Endothelial cell of hepatic sinusoid (primary cell): Measurements from ENCODE around the gene ENAH.
"Not testable (repeated sequence)": the region's sequence is repeated elsewhere in the genome, so short reads cannot be mapped to it uniquely, and the experiment has no call there.

Experiments
- in situ Hi-C: cut with HindIII; loops from 2 replicates; pipeline ENCODE4 v1.10.0; 2017; ENCODE audit warnings: low sequenced_read_pairs

ENAH gene

DNA sequence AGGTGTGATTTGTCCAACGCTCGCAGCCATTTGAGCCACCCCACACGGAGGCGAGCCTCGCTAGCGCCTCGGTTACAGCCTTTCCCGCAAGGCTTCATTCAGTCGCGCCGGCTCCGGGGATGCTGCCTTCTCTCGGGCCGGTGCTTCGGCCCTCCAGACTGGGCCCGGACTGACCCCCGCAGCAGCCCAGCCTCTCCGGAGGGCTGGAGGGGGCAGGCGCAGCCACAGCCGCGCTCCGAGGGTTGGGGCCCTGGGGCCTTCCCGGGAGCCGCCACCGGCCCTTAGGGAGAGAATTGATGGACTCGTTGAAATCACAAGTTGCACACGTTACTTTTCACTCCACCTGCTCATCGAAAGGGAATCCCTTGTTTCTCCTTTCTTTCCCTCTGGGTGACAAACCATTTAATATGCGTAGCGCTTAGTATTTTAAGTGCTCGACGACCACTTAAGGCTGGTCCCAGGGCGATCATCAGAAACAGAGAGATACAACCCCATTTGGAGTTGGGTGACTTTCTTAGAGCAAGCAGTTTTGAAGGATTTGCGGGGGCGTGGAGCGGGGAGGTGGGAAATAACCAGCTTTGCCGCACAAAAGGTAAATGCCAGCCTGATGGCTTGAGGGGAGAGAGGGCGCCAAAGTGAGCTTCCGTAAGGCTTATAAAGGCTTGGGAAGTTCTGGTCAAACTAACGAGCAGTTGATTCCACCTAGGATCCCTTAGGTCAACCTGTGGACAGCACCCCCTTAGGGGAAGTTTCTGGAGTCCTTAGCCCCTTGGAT is 24.6 kb upstream of the ENAH start:
- in situ Hi-C loops: no loop called here

DNA sequence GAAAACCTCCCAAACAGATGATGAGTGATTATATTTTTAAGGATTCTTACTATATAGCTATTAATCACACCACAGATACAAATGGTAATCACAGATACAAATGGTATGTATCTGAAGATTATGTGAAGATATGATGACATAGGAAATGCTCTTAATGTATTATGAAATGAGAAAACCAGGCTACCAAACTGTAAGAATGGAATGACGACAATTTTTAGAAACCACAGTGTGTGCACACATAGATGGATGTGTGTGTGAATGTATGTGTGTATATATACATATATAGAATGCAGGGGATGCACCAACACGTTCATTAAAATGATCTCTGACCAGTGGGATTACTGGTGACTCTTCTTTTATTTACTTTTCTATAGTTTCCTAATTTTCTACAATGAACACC is 21.5 kb upstream of the ENAH start:
- in situ Hi-C loops: no loop called here

GRCh38 chr1:225670806-225671733 is 18.1 kb upstream of the ENAH start:
- in situ Hi-C loops: no loop called here

DNA sequence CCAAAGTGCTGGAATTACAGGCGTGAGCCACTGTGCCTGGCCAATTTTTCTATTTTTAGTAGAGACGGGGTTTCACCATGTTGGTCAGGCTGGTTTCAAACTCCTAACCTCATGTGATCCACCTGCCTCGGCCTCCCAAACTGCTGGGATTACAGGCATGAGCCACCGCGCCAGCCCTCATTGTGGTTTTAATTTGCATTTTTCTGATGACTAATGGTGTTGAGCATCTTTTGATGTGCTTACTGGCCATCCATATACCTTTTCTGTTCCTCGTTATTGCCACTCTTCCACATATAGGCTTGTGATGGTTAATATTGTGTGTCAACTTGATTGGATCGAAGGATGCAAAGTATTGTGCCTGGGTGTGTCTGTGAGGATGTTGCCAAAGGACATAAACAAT is 17.4 kb upstream of the ENAH start:
- in situ Hi-C loops: no loop called here

DNA sequence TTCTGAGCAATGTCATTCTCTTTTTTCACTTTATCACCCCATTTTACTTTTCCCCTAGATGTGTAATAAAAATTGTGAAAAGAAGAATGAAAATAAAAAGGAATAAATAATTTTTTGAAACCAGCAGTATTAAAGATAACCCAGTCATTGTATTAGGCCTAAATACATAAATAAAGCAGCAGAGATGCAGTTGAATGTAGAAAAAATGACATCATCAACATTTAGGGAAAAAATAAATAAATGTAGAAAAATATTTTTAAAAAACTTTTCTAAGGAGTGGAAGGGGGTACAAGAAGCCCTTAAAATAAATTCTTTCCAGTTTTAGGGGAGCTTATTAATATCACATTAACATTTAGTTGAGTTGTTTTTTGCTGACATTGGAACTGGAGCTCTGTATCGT is 15.3 kb upstream of the ENAH start:
- in situ Hi-C loops: no loop called here

DNA sequence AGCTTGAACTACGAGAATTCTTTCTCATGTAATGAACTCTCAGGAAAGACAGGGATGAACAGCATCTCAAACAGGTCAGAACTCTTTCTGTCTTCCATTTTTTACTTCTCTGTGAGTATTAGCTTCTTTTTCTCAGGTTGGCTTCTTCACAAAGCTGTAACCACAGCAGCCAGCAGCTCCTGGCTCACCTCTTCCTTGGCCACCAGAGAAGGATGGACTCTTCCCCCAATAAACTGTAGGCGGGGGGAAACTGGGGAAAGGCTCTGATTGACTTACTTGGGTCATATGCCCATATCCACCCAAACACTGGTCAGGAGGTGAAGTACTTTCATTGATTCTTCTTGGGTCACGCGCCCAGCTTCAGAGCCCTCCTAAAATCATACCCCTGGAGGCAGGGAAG is 14.4 kb upstream of the ENAH start:
- in situ Hi-C loops: no loop called here

GRCh38 chr1:225666495-225666894 is 13.6 kb upstream of the ENAH start:
- in situ Hi-C loops: no loop called here

- in situ Hi-C loops: loop anchor here (5.0 kb wide), 3 partner anchors 43 to 103 kb away; no protein-coding TSS in a partner anchor
Measured at GRCh38 chr1:225664762-225665161, 11.8 kb upstream of the ENAH start.

GRCh38 chr1:225662155-225662554 is 9.2 kb upstream of the ENAH start:
- in situ Hi-C loops: loop anchor here (5.0 kb wide), 3 partner anchors 45 to 105 kb away; no protein-coding TSS in a partner anchor

GRCh38 chr1:225660544-225660946 is 7.6 kb upstream of the ENAH start:
- in situ Hi-C loops: loop anchor here (5.0 kb wide), 3 partner anchors 47 to 107 kb away; no protein-coding TSS in a partner anchor

GRCh38 chr1:225658041-225658440 is 5.1 kb upstream of the ENAH start:
- in situ Hi-C loops: no loop called here

DNA sequence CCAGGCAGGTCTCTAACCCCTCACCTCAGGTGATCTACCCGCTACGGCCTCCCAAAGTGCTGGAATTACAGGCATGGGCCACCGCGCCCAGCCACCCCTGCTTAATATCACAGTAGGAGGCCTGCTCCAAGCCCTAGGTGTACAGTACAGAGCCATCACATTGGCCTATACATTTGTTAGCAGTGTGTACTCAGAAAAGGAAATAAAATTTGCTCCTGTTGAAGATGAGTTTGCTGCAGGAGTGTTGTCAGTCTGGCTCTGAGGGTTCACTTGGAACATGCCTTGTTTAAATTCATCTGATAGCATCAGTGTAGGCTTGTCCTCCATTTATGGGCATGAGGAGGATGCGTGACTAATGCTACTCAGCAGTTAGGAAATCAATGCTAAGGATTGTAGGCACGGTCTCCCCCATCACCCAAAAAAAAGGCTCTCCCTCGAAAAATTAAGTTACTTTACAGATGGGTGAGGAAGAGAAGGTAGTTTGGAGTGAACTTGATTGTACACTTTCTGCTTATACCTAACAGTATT is 4.6 kb upstream of the ENAH start:
- in situ Hi-C loops: no loop called here

GRCh38 chr1:225656259-225656655 is 3.3 kb upstream of the ENAH start:
- in situ Hi-C loops: not testable (repeated sequence)

DNA sequence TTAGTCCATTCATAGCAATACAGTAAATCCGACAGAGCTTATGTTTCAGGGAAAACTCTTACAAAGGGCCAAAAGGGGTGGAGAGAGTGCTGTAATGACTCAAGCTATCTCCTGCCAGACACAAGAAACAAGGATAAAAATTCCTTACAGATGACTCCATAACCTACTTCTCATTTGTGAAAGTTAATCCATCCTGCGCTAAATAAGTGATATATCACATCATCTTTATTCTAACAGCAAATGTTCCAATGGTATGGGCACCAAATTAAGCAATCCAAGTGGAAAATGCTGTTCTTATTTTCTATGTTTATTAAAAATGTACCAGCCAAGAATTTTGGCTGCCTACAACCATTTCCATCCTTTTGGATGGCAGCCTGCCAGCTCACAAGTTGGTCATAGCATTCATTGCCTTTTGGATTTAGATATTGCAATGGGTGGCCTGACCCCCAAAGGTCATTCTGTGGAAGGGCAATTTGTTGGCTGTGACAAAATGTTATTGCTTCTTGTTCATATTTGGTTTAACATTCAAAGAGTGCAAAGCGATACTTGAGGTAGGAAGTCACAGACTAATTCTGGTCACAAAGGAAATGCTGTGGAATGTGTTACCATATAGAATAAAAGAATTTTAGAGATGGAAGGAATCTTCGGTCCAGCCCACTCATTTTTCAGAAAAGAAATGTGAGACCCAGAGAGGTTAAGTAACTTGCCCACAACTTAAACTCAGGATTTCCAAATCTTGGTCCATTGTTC is 2.8 kb upstream of the ENAH start:
- in situ Hi-C loops: no loop called here

DNA sequence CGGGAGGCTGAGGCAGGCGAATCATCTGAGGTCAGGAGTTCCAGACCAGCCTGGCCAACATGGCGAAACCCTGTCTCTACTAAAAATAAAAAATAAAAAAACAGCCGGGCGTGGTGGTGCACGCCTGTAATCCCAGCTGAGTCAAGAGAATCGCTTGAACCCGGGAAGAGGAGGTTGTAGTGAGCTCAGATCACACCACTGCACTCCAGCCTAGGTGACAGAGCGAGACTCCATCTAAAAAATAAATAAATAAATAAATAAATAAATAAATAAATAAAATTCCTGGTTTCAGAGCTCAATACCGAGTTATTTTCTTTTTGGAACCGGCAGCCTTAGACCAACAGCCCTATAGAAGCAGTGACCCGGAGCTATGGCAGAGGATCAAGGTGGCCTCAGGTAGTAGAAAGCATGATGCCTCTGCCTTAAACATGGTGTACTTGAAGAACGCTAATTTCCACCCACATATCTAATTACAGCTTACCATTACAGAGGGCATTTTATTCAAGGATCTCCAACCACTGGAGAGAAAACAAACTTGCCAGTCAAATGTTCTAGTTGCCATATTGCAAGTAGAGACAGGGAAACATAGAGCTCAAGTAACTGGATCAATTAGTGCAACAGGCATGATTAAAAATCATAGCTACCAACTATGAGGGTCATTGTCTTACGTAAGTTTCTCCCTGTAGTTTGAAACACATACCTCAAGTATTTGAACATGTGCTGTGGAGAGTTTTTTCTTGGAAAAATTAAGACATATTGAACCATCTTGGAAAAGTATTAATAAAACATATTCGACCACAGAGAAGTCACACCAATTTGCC is 2.0 kb upstream of the ENAH start:
- in situ Hi-C loops: no loop called here

DNA sequence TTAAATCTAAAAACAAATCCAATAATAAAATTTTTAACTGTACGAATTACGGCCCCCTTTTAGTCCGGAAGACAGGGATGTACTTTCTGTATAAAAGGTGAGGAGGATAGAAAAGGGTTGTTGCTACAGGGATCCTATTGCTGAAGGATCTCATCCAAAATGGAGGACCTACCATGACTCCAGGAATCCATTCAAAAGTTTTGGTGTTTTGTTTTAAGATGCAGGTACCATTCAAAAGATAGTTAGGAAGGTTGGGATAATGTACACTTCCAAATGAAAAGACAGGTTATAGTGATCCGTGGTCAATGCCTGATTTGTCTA is 1.3 kb upstream of the ENAH start:
- in situ Hi-C loops: no loop called here

- in situ Hi-C loops: no loop called here
Measured at GRCh38 chr1:225653463-225654276, 747 bp upstream of the ENAH start.

DNA sequence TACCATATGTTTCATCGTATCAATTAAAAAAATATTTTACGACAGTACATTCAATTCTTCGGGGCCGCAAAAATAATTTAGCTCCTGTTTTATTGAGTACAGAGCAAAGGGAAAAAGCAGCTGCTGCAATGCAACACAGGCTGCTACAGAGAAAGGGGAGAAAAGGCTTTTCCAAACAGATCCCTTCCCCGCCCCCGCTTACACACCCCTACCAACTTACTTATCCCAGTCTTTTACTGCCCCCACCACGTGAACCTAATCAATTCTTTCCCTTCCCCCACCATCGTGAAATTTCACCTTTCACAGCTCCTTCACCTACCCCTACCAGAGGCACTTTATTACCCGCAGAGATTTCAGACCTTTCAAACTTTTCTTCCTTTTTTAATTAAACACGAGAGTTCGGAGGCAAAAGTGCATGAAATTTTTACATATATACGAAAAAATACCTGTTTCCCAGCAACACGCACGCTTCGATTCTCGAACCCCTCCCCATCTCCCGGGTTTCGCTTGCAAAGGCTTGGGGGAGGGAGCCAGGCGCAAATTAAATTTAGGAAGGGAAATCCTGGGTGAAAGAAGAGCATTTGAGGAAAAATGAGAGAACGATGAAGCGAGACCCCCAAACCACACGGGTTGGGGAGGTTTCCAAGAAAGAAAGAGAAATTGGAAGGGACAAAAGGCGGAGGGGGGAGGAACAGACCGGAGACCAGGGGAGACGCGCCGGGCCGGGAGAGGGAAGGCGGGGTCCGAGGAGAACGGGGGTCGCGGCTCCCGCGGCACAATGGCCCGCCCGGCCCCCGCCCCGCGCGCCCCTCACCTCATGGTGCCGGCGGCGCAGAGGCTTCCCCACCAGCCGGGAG is 823 bp downstream of the ENAH start:
- in situ Hi-C loops: no loop called here
